ENCODE data around the gene GPC3. TPM values are rescaled to one million over a fixed set of nuclear protein-coding genes. Genes with fewer than 3 reads are reported as not detected.

The GPC3 gene
- polyA plus RNA-seq, 1 experiment: not detected

GRCh38 chrX:133913009-133913408, 72.4 kb downstream of the GPC3 start:
- H3K4me3 ChIP-seq (ENCODE audit: low read depth, low read length): no peak overlapping the region
- TF ChIP-seq CTCF (IDR thresholded peaks at IDR 0.05; ENCODE audit: insufficient read depth, low read depth, low read length): no peak
- no peaks in the 10 kb centered on the region for H3K36me3 ChIP-seq (ENCODE audit: control insufficient read depth, insufficient read depth, low read length)
- no peak for DNase-seq (ENCODE audit: low read depth)
- POLR2A ChIA-PET: no interaction called here
- no peaks in the 10 kb centered on the region for H3K27me3 ChIP-seq (ENCODE audit: control insufficient read depth, insufficient read depth, low read length)
- CTCF ChIA-PET: no interaction called here

- TF ChIP-seq CTCF (IDR thresholded peaks at IDR 0.05; ENCODE audit: insufficient read depth, low read depth, low read length): no peak
- no peak for DNase-seq (ENCODE audit: low read depth)
- no peak overlapping the region for H3K4me3 ChIP-seq (ENCODE audit: low read depth, low read length)
- H3K36me3 ChIP-seq (ENCODE audit: control insufficient read depth, insufficient read depth, low read length): no peaks in the 10 kb centered on the region
- POLR2A ChIA-PET: no interaction called here
- no peaks in the 10 kb centered on the region for H3K27me3 ChIP-seq (ENCODE audit: control insufficient read depth, insufficient read depth, low read length)
- CTCF ChIA-PET: interaction anchor here (0.9 kb wide), 1 partner anchor 120 kb away, joined by 3 read pairs; no protein-coding TSS in a partner anchor
These were observed 73.4 kb downstream of the GPC3 start for GRCh38 chrX:133911825-133912495.

- no peak for TF ChIP-seq CTCF (IDR thresholded peaks at IDR 0.05; ENCODE audit: insufficient read depth, low read depth, low read length)
- CTCF ChIA-PET: no interaction called here
- POLR2A ChIA-PET: no interaction called here
These were observed 74.9 kb downstream of the GPC3 start for GRCh38 chrX:133910539-133910938.

GRCh38 chrX:133909888-133910287, 75.5 kb downstream of the GPC3 start:
- POLR2A ChIA-PET: no interaction called here
- no peaks in the 10 kb centered on the region for H3K27me3 ChIP-seq (ENCODE audit: control insufficient read depth, insufficient read depth, low read length)
- H3K36me3 ChIP-seq (ENCODE audit: control insufficient read depth, insufficient read depth, low read length): no peaks in the 10 kb centered on the region
- H3K4me3 ChIP-seq (ENCODE audit: low read depth, low read length): no peak overlapping the region
- CTCF ChIA-PET: no interaction called here
- TF ChIP-seq CTCF (IDR thresholded peaks at IDR 0.05; ENCODE audit: insufficient read depth, low read depth, low read length): no peak
- DNase-seq (ENCODE audit: low read depth): no peak

More at GRCh38 chrX:133910539-133910938, 74.9 kb downstream of the GPC3 start:
- Histone ChIP-seq H3K4me3 (ENCODE audit: low read depth, low read length) (no peak overlapping the region), H3K36me3 (ENCODE audit: control insufficient read depth, insufficient read depth, low read length) (no peaks in the 10 kb centered on the region), H3K27me3 (ENCODE audit: control insufficient read depth, insufficient read depth, low read length) (no peaks in the 10 kb centered on the region)
- DNase-seq (ENCODE audit: low read depth): no peak

GRCh38 chrX:133908223-133908955, 77.0 kb downstream of the GPC3 start:
- TF ChIP-seq CTCF (IDR thresholded peaks at IDR 0.05; ENCODE audit: insufficient read depth, low read depth, low read length): no peak
- no peak for DNase-seq (ENCODE audit: low read depth)
- H3K27me3 ChIP-seq (ENCODE audit: control insufficient read depth, insufficient read depth, low read length): no peaks in the 10 kb centered on the region
- H3K4me3 ChIP-seq (ENCODE audit: low read depth, low read length): no peak overlapping the region
- ChIA-PET POLR2A (no interaction called here), CTCF (interaction anchor here (0.6 kb wide), 1 partner anchor 12 kb away, joined by 4 read pairs; no protein-coding TSS in a partner anchor)
- H3K36me3 ChIP-seq (ENCODE audit: control insufficient read depth, insufficient read depth, low read length): no peaks in the 10 kb centered on the region

Data from BJ (cell line).